Caco-2 (cell line): ENCODE measurements around the gene DRC1. TPM values are rescaled to one million over a fixed set of nuclear protein-coding genes. Genes with fewer than 3 reads are reported as not detected.

Source experiments
- BruUV-seq: library from RNA; stranded (reverse); fragments of 400-500 nt; replicated peaks from 2 replicates; lab custom pipeline; 2021; lab: Mats Ljungman, UMichigan
- CTCF ChIA-PET: fragments of 300-600 bp; sonication (Branson Sonifier 250); formaldehyde crosslinking; loops from one replicate; lab custom pipeline; 2022; ENCODE audit warnings: antibody characterized with exemption; lab: Charles Lee
- POLR2A ChIA-PET: fragments of 300-600 bp; sonication (Branson Sonifier 250); formaldehyde crosslinking; loops from one replicate; lab custom pipeline; 2022; ENCODE audit warnings: antibody characterized with exemption; lab: Charles Lee
- DNase-seq, 2 experiments: peaks; one replicate each; pipeline versions ENCODE4 v3.0.0 to v3.0.0-alpha.2; 2020 to 2022
- H3K27me3 ChIP-seq: replicated peaks from 2 replicates; pipeline ENCODE4 v1.6.0; 2011; ENCODE audit warnings: low read length; ENCODE audit not compliant: control insufficient read depth, insufficient read depth
- H3K36me3 ChIP-seq: 2 replicates; pipeline ENCODE4 v1.5.1; 2011; ENCODE audit warnings: low read length; ENCODE audit not compliant: control insufficient read depth, insufficient read depth
- H3K4me1 ChIP-seq: fragments of 250-450 bp; sonication (Bioruptor Pico); 2 replicates; pipeline ENCODE4 v1.5.1; 2020; ENCODE audit warnings: mild to moderate bottlenecking
- H3K4me3 ChIP-seq: 2 replicates; pipeline ENCODE4 v1.5.1; 2011; ENCODE audit warnings: low read depth, mild to moderate bottlenecking, control low read depth, low read length
- H3K9me3 ChIP-seq: fragments of 250-450 bp; sonication (Bioruptor Pico); 2 replicates; pipeline ENCODE4 v1.5.1; 2020; ENCODE audit warnings: mild to moderate bottlenecking, moderate library complexity
- H3K27ac Mint-ChIP-seq: one replicate; pipeline ENCODE4 v1.8.0; 2022; ENCODE audit warnings: mixed read lengths; ENCODE audit not compliant: unreplicated experiment
- H3K27me3 Mint-ChIP-seq: one replicate; pipeline ENCODE4 v1.8.0; 2022; ENCODE audit warnings: mixed read lengths; ENCODE audit not compliant: insufficient read depth, unreplicated experiment
- H3K36me3 Mint-ChIP-seq: one replicate; pipeline ENCODE4 v1.8.0; 2022; ENCODE audit warnings: mild to moderate bottlenecking, mixed read lengths; ENCODE audit not compliant: insufficient read depth, unreplicated experiment
- H3K4me1 Mint-ChIP-seq: one replicate; pipeline ENCODE4 v1.8.0; 2022; ENCODE audit warnings: low read depth, mixed read lengths; ENCODE audit not compliant: unreplicated experiment
- H3K4me3 Mint-ChIP-seq: one replicate; pipeline ENCODE4 v1.8.0; 2022; ENCODE audit warnings: mild to moderate bottlenecking, moderate library complexity, mixed read lengths; ENCODE audit not compliant: unreplicated experiment
- H3K9me3 Mint-ChIP-seq: one replicate; pipeline ENCODE4 v1.8.0; 2022; ENCODE audit warnings: mixed read lengths; ENCODE audit not compliant: unreplicated experiment
- CTCF ChIP-seq, 2 experiments: fragments of 200-600 bp in 1 of 2; IDR thresholded peaks; 1 replicate in 1 of 2; 2 replicates in 1 of 2; pipeline versions ENCODE4 v1.5.1 to v1.8.0; 2011 to 2022; ENCODE audit warnings: antibody characterized with exemption in 1 of 2, control low read depth in 1 of 2, inconsistent platforms in 1 of 2, low read depth in 1 of 2, low read length in 1 of 2, mild to moderate bottlenecking in 1 of 2, moderate library complexity in 1 of 2; ENCODE audit not compliant: insufficient read depth in 1 of 2, severe bottlenecking in 1 of 2, unreplicated experiment in 1 of 2
- intact Hi-C: fragments of 100-400 bp; cut with micrococcal nuclease; formaldehyde crosslinking; loops from one replicate; pipeline ENCODE4 v1.10.0; 2022; ENCODE audit not compliant: unreplicated experiment
- total RNA-seq: library from RNA; stranded (reverse); gene quantifications from 2 replicates; pipeline ENCODE4 v1.2.3, GENCODE V29; 2022

DRC1 gene
- total RNA-seq, 1 experiment from 2014 or later = 1.1 TPM

GRCh38 chr2:26376799-26377198 is 24.9 kb upstream of the DRC1 start:
- Histone ChIP-seq H3K36me3 (peaks cover 3% of the 10 kb centered on the region), H3K9me3 (no peaks in the 10 kb centered on the region), H3K4me1 (peaks cover 6% of the 10 kb centered on the region; the same call in 1 of the 2 replicates), H3K4me3 (no peak overlapping the region), H3K27me3 (no peaks in the 10 kb centered on the region)
- H3K4me1 Mint-ChIP-seq = peaks cover 21% of the 10 kb centered on the region
- H3K27ac Mint-ChIP-seq = no peak overlapping the region
- no peak overlapping the region for H3K4me3 Mint-ChIP-seq
- BruUV-seq = no TSS peak
- ChIA-PET POLR2A (no interaction called here), CTCF (no interaction called here)
- intact Hi-C loops = no loop called here
- no peak for TF ChIP-seq CTCF (IDR thresholded peaks at IDR 0.05; ENCODE audit: insufficient read depth in 1 of 2, low read depth in 1 of 2, low read length in 1 of 2, severe bottlenecking in 1 of 2, unreplicated experiment in 1 of 2)
- DNase-seq = no peak
- no peaks in the 10 kb centered on the region for H3K27me3 Mint-ChIP-seq
- peaks cover 59% of the 10 kb centered on the region for H3K36me3 Mint-ChIP-seq
- H3K9me3 Mint-ChIP-seq = no peaks in the 10 kb centered on the region

- intact Hi-C loops = no loop called here
- Histone ChIP-seq H3K36me3 (peaks cover 3% of the 10 kb centered on the region; the same call in 1 of the 2 replicates), H3K27me3 (no peaks in the 10 kb centered on the region), H3K9me3 (no peaks in the 10 kb centered on the region), H3K4me1 (peaks cover 6% of the 10 kb centered on the region; the same call in 1 of the 2 replicates), H3K4me3 (no peak overlapping the region)
- ChIA-PET POLR2A (no interaction called here), CTCF (no interaction called here)
- DNase-seq = no peak
- Mint-ChIP-seq H3K27me3 (no peaks in the 10 kb centered on the region), H3K27ac (no peak overlapping the region), H3K36me3 (peaks cover 46% of the 10 kb centered on the region), H3K9me3 (no peaks in the 10 kb centered on the region), H3K4me1 (peaks cover 14% of the 10 kb centered on the region), H3K4me3 (no peak overlapping the region)
- TF ChIP-seq CTCF (IDR thresholded peaks at IDR 0.05; ENCODE audit: insufficient read depth in 1 of 2, low read depth in 1 of 2, low read length in 1 of 2, severe bottlenecking in 1 of 2, unreplicated experiment in 1 of 2) = no peak
- no TSS peak for BruUV-seq
These were observed 21.4 kb upstream of the DRC1 start for GRCh38 chr2:26380281-26380680.

GRCh38 chr2:26382564-26382963 is 19.2 kb upstream of the DRC1 start:
- Histone ChIP-seq H3K9me3 (no peaks in the 10 kb centered on the region), H3K27me3 (no peaks in the 10 kb centered on the region), H3K36me3 (peaks cover 1% of the 10 kb centered on the region; the same call in 1 of the 2 replicates), H3K4me1 (peaks cover 6% of the 10 kb centered on the region; the same call in 1 of the 2 replicates), H3K4me3 (no peak overlapping the region)
- no peak for DNase-seq
- CTCF ChIA-PET = interaction anchor here (0.5 to 0.6 kb wide), 2 partner anchors 212 to 421 kb away, joined by 5 to 14 read pairs; no protein-coding TSS in a partner anchor
- Mint-ChIP-seq H3K27ac (no peak overlapping the region), H3K27me3 (no peaks in the 10 kb centered on the region), H3K4me1 (peaks cover 7% of the 10 kb centered on the region), H3K4me3 (no peak overlapping the region), H3K9me3 (no peaks in the 10 kb centered on the region), H3K36me3 (peaks cover 48% of the 10 kb centered on the region)
- no peak for TF ChIP-seq CTCF (IDR thresholded peaks at IDR 0.05; ENCODE audit: insufficient read depth in 1 of 2, low read depth in 1 of 2, low read length in 1 of 2, severe bottlenecking in 1 of 2, unreplicated experiment in 1 of 2)
- no TSS peak for BruUV-seq
- intact Hi-C loops = no loop called here
- POLR2A ChIA-PET = no interaction called here
